ENCODE results near the gene DCLK1. TPM values are rescaled to one million over a fixed set of nuclear protein-coding genes. Genes with fewer than 3 reads are reported as not detected.

DCLK1 gene
- total and polyA plus RNA-seq, 4 experiments from 2014 or later = not detected

GRCh38 chr13:35961461-35962220 lies 169.5 kb downstream of the DCLK1 start:
- H3K9me3 ChIP-seq (ENCODE audit: control insufficient read depth in 1 of 2, low read length in 2 of 2) = no peaks in the 10 kb centered on the region
- ChIA-PET POLR2A (ENCODE audit: partially characterized antibody) (no interaction called here), CTCF (ENCODE audit: partially characterized antibody) (no interaction called here)
- H3K4me1 Mint-ChIP-seq = no peaks in the 10 kb centered on the region
- peaks cover 0 to 4% (median 3%) of the 10 kb centered on the region in 8 donors for H3K9me3 Mint-ChIP-seq
- H3K36me3 Mint-ChIP-seq = no peaks in the 10 kb centered on the region
- no peak overlapping the region for H3K27ac Mint-ChIP-seq
- no peaks in the 10 kb centered on the region for H3K4me1 ChIP-seq (ENCODE audit: insufficient read depth, low read length)
- no peak for DNase-seq
- no peak overlapping the region for H3K4me3 Mint-ChIP-seq
- intact Hi-C loops (cut with micrococcal nuclease) = no loop called here
- no peak overlapping the region for H3K27ac ChIP-seq (ENCODE audit: low read depth, low read length)
- no peaks in the 10 kb centered on the region for H3K27me3 ChIP-seq (ENCODE audit: insufficient read depth, low read length)
- no peaks in the 10 kb centered on the region for H3K36me3 ChIP-seq (ENCODE audit: insufficient read depth, low read length)
- no peak overlapping the region for H3K4me3 ChIP-seq (ENCODE audit: low read length in 2 of 2)
- peaks cover 1 to 2% of the 10 kb centered on the region in 2 donors for H3K27me3 Mint-ChIP-seq

GRCh38 chr13:35961002-35961401 lies 170.2 kb downstream of the DCLK1 start:
- Mint-ChIP-seq H3K9me3 (peaks cover 0 to 4% (median 3%) of the 10 kb centered on the region in 8 donors), H3K4me3 (no peak overlapping the region), H3K36me3 (no peaks in the 10 kb centered on the region), H3K4me1 (no peaks in the 10 kb centered on the region), H3K27me3 (peaks cover 1 to 2% of the 10 kb centered on the region in 2 donors), H3K27ac (no peak overlapping the region)
- no peaks in the 10 kb centered on the region for H3K36me3 ChIP-seq (ENCODE audit: insufficient read depth, low read length)
- H3K27me3 ChIP-seq (ENCODE audit: insufficient read depth, low read length) = no peaks in the 10 kb centered on the region
- H3K4me1 ChIP-seq (ENCODE audit: insufficient read depth, low read length) = no peaks in the 10 kb centered on the region
- no peak for DNase-seq
- no peak overlapping the region for H3K27ac ChIP-seq (ENCODE audit: low read depth, low read length)
- H3K4me3 ChIP-seq (ENCODE audit: low read length in 2 of 2) = no peak overlapping the region
- CTCF ChIA-PET (ENCODE audit: partially characterized antibody) = no interaction called here
- no peaks in the 10 kb centered on the region for H3K9me3 ChIP-seq (ENCODE audit: control insufficient read depth in 1 of 2, low read length in 2 of 2)
- intact Hi-C loops (cut with micrococcal nuclease) = no loop called here
- POLR2A ChIA-PET (ENCODE audit: partially characterized antibody) = no interaction called here

GRCh38 chr13:35957996-35958395 lies 173.2 kb downstream of the DCLK1 start:
- POLR2A ChIA-PET (ENCODE audit: partially characterized antibody) = no interaction called here
- H3K4me3 ChIP-seq (ENCODE audit: low read length in 2 of 2) = no peak overlapping the region

GRCh38 chr13:35957241-35957731 lies 173.9 kb downstream of the DCLK1 start:
- H3K36me3 Mint-ChIP-seq = no peaks in the 10 kb centered on the region
- DNase-seq = no peak
- Histone ChIP-seq H3K4me1 (ENCODE audit: insufficient read depth, low read length) (no peaks in the 10 kb centered on the region), H3K4me3 (ENCODE audit: low read length in 2 of 2) (no peak overlapping the region), H3K9me3 (ENCODE audit: control insufficient read depth in 1 of 2, low read length in 2 of 2) (no peaks in the 10 kb centered on the region), H3K36me3 (ENCODE audit: insufficient read depth, low read length) (no peaks in the 10 kb centered on the region), H3K27ac (ENCODE audit: low read depth, low read length) (no peak overlapping the region), H3K27me3 (ENCODE audit: insufficient read depth, low read length) (no peaks in the 10 kb centered on the region)
- peaks cover 0 to 4% (median 0%) of the 10 kb centered on the region in 8 donors for H3K9me3 Mint-ChIP-seq
- H3K27ac Mint-ChIP-seq = no peak overlapping the region
- intact Hi-C loops (cut with micrococcal nuclease) = no loop called here
- ChIA-PET POLR2A (ENCODE audit: partially characterized antibody) (no interaction called here), CTCF (ENCODE audit: partially characterized antibody) (no interaction called here)
- peaks cover 0 to 1% of the 10 kb centered on the region in 2 donors for H3K27me3 Mint-ChIP-seq
- no peaks in the 10 kb centered on the region for H3K4me1 Mint-ChIP-seq
- no peak overlapping the region for H3K4me3 Mint-ChIP-seq

More at GRCh38 chr13:35957996-35958395, 173.2 kb downstream of the DCLK1 start:
- CTCF ChIA-PET (ENCODE audit: partially characterized antibody) = no interaction called here
- H3K36me3 Mint-ChIP-seq = no peaks in the 10 kb centered on the region
- H3K27me3 ChIP-seq (ENCODE audit: insufficient read depth, low read length) = no peaks in the 10 kb centered on the region
- no peak overlapping the region for H3K4me3 Mint-ChIP-seq
- no peak overlapping the region for H3K27ac ChIP-seq (ENCODE audit: low read depth, low read length)
- no peak overlapping the region for H3K27ac Mint-ChIP-seq
- DNase-seq = no peak
- H3K4me1 Mint-ChIP-seq = no peaks in the 10 kb centered on the region
- intact Hi-C loops (cut with micrococcal nuclease) = no loop called here
- no peaks in the 10 kb centered on the region for H3K36me3 ChIP-seq (ENCODE audit: insufficient read depth, low read length)
- H3K9me3 Mint-ChIP-seq = peaks cover 0 to 4% (median 0%) of the 10 kb centered on the region in 8 donors
- H3K4me1 ChIP-seq (ENCODE audit: insufficient read depth, low read length) = no peaks in the 10 kb centered on the region
- peaks cover 0 to 1% of the 10 kb centered on the region in 2 donors for H3K27me3 Mint-ChIP-seq
- no peaks in the 10 kb centered on the region for H3K9me3 ChIP-seq (ENCODE audit: control insufficient read depth in 1 of 2, low read length in 2 of 2)

- no peak overlapping the region for H3K27ac ChIP-seq (ENCODE audit: low read depth, low read length)
- POLR2A ChIA-PET (ENCODE audit: partially characterized antibody) = no interaction called here
- CTCF ChIA-PET (ENCODE audit: partially characterized antibody) = interaction anchor here (0.6 kb wide), 1 partner anchor 496 kb away, joined by 3 read pairs; no protein-coding TSS in a partner anchor
- H3K36me3 Mint-ChIP-seq = no peaks in the 10 kb centered on the region
- H3K9me3 Mint-ChIP-seq = peaks cover 0 to 3% (median 0%) of the 10 kb centered on the region in 8 donors
- peaks cover 0 to 1% of the 10 kb centered on the region in 2 donors for H3K27me3 Mint-ChIP-seq
- no peaks in the 10 kb centered on the region for H3K27me3 ChIP-seq (ENCODE audit: insufficient read depth, low read length)
- H3K27ac Mint-ChIP-seq = no peak overlapping the region
- H3K4me1 ChIP-seq (ENCODE audit: insufficient read depth, low read length) = no peaks in the 10 kb centered on the region
- no peaks in the 10 kb centered on the region for H3K36me3 ChIP-seq (ENCODE audit: insufficient read depth, low read length)
- H3K4me1 Mint-ChIP-seq = no peaks in the 10 kb centered on the region
- DNase-seq = no peak
- H3K4me3 Mint-ChIP-seq = no peak overlapping the region
- no peak overlapping the region for H3K4me3 ChIP-seq (ENCODE audit: low read length in 2 of 2)
- no peaks in the 10 kb centered on the region for H3K9me3 ChIP-seq (ENCODE audit: control insufficient read depth in 1 of 2, low read length in 2 of 2)
- intact Hi-C loops (cut with micrococcal nuclease) = no loop called here
Measured at GRCh38 chr13:35956074-35956473, 175.1 kb downstream of the DCLK1 start.

- Histone ChIP-seq H3K9me3 (ENCODE audit: control insufficient read depth in 1 of 2, low read length in 2 of 2) (no peaks in the 10 kb centered on the region), H3K36me3 (ENCODE audit: insufficient read depth, low read length) (no peaks in the 10 kb centered on the region), H3K27me3 (ENCODE audit: insufficient read depth, low read length) (no peaks in the 10 kb centered on the region), H3K27ac (ENCODE audit: low read depth, low read length) (no peak overlapping the region), H3K4me3 (ENCODE audit: low read length in 2 of 2) (no peak overlapping the region), H3K4me1 (ENCODE audit: insufficient read depth, low read length) (no peaks in the 10 kb centered on the region)
- ChIA-PET POLR2A (ENCODE audit: partially characterized antibody) (no interaction called here), CTCF (ENCODE audit: partially characterized antibody) (no interaction called here)
- intact Hi-C loops (cut with micrococcal nuclease) = no loop called here
- H3K36me3 Mint-ChIP-seq = no peaks in the 10 kb centered on the region
- no peaks in the 10 kb centered on the region for H3K27me3 Mint-ChIP-seq
- no peaks in the 10 kb centered on the region for H3K4me1 Mint-ChIP-seq
- H3K9me3 Mint-ChIP-seq = peaks cover 0 to 3% (median 0%) of the 10 kb centered on the region in 8 donors
- no peak for DNase-seq
- H3K4me3 Mint-ChIP-seq = no peak overlapping the region
- H3K27ac Mint-ChIP-seq = no peak overlapping the region
Measured at GRCh38 chr13:35954207-35954560, 177.0 kb downstream of the DCLK1 start.

GRCh38 chr13:35953537-35954206 lies 177.5 kb downstream of the DCLK1 start:
- H3K36me3 Mint-ChIP-seq = no peaks in the 10 kb centered on the region
- H3K27me3 Mint-ChIP-seq = no peaks in the 10 kb centered on the region
- CTCF ChIA-PET (ENCODE audit: partially characterized antibody) = no interaction called here

More at GRCh38 chr13:35953537-35954206, 177.5 kb downstream of the DCLK1 start:
- peaks cover 0 to 4% (median 0%) of the 10 kb centered on the region in 8 donors for H3K9me3 Mint-ChIP-seq
- no peak overlapping the region for H3K4me3 Mint-ChIP-seq
- no peak overlapping the region for H3K4me3 ChIP-seq (ENCODE audit: low read length in 2 of 2)
- no peaks in the 10 kb centered on the region for H3K4me1 Mint-ChIP-seq
- no peaks in the 10 kb centered on the region for H3K36me3 ChIP-seq (ENCODE audit: insufficient read depth, low read length)
- no peak overlapping the region for H3K27ac ChIP-seq (ENCODE audit: low read depth, low read length)
- no peaks in the 10 kb centered on the region for H3K9me3 ChIP-seq (ENCODE audit: control insufficient read depth in 1 of 2, low read length in 2 of 2)
- no peaks in the 10 kb centered on the region for H3K27me3 ChIP-seq (ENCODE audit: insufficient read depth, low read length)
- DNase-seq = no peak
- no peak overlapping the region for H3K27ac Mint-ChIP-seq
- intact Hi-C loops (cut with micrococcal nuclease) = no loop called here
- POLR2A ChIA-PET (ENCODE audit: partially characterized antibody) = no interaction called here
- no peaks in the 10 kb centered on the region for H3K4me1 ChIP-seq (ENCODE audit: insufficient read depth, low read length)
